Esophagus muscularis mucosa (tissue), 4 donors: Measurements from ENCODE around the gene SPEF1. TPM values are rescaled to one million over a fixed set of nuclear protein-coding genes. Genes with fewer than 3 reads are reported as not detected.
A peak's percentile ranks its signal among the peaks of the same experiment; 100 is the strongest.

Source experiments
- DNase-seq: peaks from one replicate; pipeline ENCODE4 v3.0.0-alpha.2; 2017; ENCODE audit errors: extremely low spot score
- H3K27ac ChIP-seq, 4 donors: fragments of 200-600 bp; sonication (generic); replicated peaks in 1 of 4; 1 replicate in 3 of 4; 2 replicates in 1 of 4; pipeline ENCODE4 v1.5.1; 2016 to 2019; ENCODE audit warnings: mild to moderate bottlenecking in 1 of 4
- H3K27me3 ChIP-seq, 4 donors: fragments of 200-600 bp; sonication (generic); one replicate each; pipeline versions ENCODE4 v1.5.1 to v1.6.0; 2016 to 2019
- H3K36me3 ChIP-seq, 4 donors: fragments of 200-600 bp; sonication (generic); one replicate each; pipeline ENCODE4 v1.5.1; 2016 to 2019
- H3K4me1 ChIP-seq, 4 donors: fragments of 200-600 bp; sonication (generic); one replicate each; pipeline ENCODE4 v1.5.1; 2016 to 2019
- H3K4me3 ChIP-seq, 4 donors: fragments of 200-600 bp; sonication (generic); 1 replicate in 2 of 4; 2 replicates in 2 of 4; pipeline ENCODE4 v1.5.1; 2016 to 2019; ENCODE audit warnings: mild to moderate bottlenecking in 4 of 4, moderate library complexity in 1 of 4
- H3K9me3 ChIP-seq, 4 donors: fragments of 200-600 bp; sonication (generic); 1 replicate in 3 of 4; 2 replicates in 1 of 4; pipeline ENCODE4 v1.5.1; 2016 to 2019
- CTCF ChIP-seq, 3 experiments: fragments of 200-600 bp in 2 of 3; fragments of 450-650 bp in 1 of 3; sonication (generic) in 2 of 3; IDR thresholded peaks; one replicate each; pipeline ENCODE4 v1.5.1; 2017 to 2019; ENCODE audit warnings: antibody characterized with exemption in 3 of 3, mild to moderate bottlenecking in 2 of 3, moderate library complexity in 1 of 3
- EP300 ChIP-seq: sonication (generic); formaldehyde crosslinking; IDR thresholded peaks from one replicate; pipeline ENCODE4 v1.6.1; 2017; ENCODE audit warnings: antibody characterized with exemption
- POLR2A ChIP-seq: fragments of 450-650 bp; IDR thresholded peaks from one replicate; pipeline ENCODE4 v1.6.1; 2017; ENCODE audit warnings: antibody characterized with exemption, moderate library complexity, mild to moderate bottlenecking, low read depth
- POLR2AphosphoS5 ChIP-seq, 2 donors: sonication (generic); formaldehyde crosslinking; IDR thresholded peaks; one replicate each; pipeline ENCODE4 v1.6.1; 2017; ENCODE audit warnings: antibody characterized with exemption in 2 of 2
- WGBS: methylation state at CpG from one replicate; pipeline ENCODE4 v1.1.5; 2018; 5-methylcytosine and 5-hydroxymethylcytosine counted together
- intact Hi-C: fragments of 100-400 bp; cut with DNase I; formaldehyde crosslinking; loops from one replicate; pipeline ENCODE4 v1.15.1; 2023
- total RNA-seq, 4 donors: library from RNA; depleted of rRNA; stranded (reverse); fragments of >200 nt; gene quantifications; one replicate each; pipeline versions ENCODE4 v1.1.0 to v1.2.1, GENCODE V29; 2016

Gene SPEF1
- total RNA-seq, 4 donors from 2014 or later: 0.50 TPM; not detected in 3

GRCh38 chr20:3730803-3731672 is 50.2 kb downstream of the SPEF1 start:
- Histone ChIP-seq H3K36me3 (peaks cover 0 to 5% (median 0%) of the 10 kb centered on the region in 4 donors), H3K27me3 (peaks cover 0 to 58% (median 3%) of the 10 kb centered on the region in 4 donors)
- WGBS: 90% methylated on average over 12 of the region's 12 CpGs

GRCh38 chr20:3729811-3730540 is 51.3 kb downstream of the SPEF1 start:
- no peaks in the 10 kb centered on the region for H3K36me3 ChIP-seq
- WGBS: 80% methylated on average over 4 of the region's 8 CpGs
- peak overlapping the region in 1 of 4 donors; percentile 30 for H3K27ac ChIP-seq
- peaks cover 0 to 58% (median 3%) of the 10 kb centered on the region in 4 donors for H3K27me3 ChIP-seq
- DNase-seq: no peak
- H3K9me3 ChIP-seq: no peaks in the 10 kb centered on the region
- intact Hi-C loops: no loop called here
- TF ChIP-seq POLR2AphosphoS5 (IDR thresholded peaks at IDR 0.05) (no peak), CTCF (IDR thresholded peaks at IDR 0.05) (no peak), EP300 (no peak), POLR2A (no peak)
- H3K4me3 ChIP-seq: no peak overlapping the region
- peaks cover 44 to 56% (median 47%) of the 10 kb centered on the region in 4 donors for H3K4me1 ChIP-seq

More at GRCh38 chr20:3730803-3731672, 50.2 kb downstream of the SPEF1 start:
- H3K9me3 ChIP-seq: no peaks in the 10 kb centered on the region
- peak overlapping the region in 1 of 4 donors; percentile 30 for H3K27ac ChIP-seq
- peaks cover 48 to 56% (median 55%) of the 10 kb centered on the region in 4 donors for H3K4me1 ChIP-seq
- intact Hi-C loops: no loop called here
- H3K4me3 ChIP-seq: no peak overlapping the region
- TF ChIP-seq POLR2A (no peak), CTCF (IDR thresholded peaks at IDR 0.05) (no peak), EP300 (no peak), POLR2AphosphoS5 (IDR thresholded peaks at IDR 0.05) (no peak)
- no peak for DNase-seq

- intact Hi-C loops: no loop called here
- 90% methylated on average over 5 of the region's 6 CpGs for WGBS
- H3K36me3 ChIP-seq: no peaks in the 10 kb centered on the region
- H3K27ac ChIP-seq: no peak overlapping the region
- H3K4me1 ChIP-seq: peaks cover 40 to 53% (median 44%) of the 10 kb centered on the region in 4 donors
- peaks cover 0 to 58% (median 3%) of the 10 kb centered on the region in 4 donors for H3K27me3 ChIP-seq
- DNase-seq: no peak
- TF ChIP-seq CTCF (IDR thresholded peaks at IDR 0.05): no peak
- TF ChIP-seq EP300: no peak
- TF ChIP-seq POLR2AphosphoS5 (IDR thresholded peaks at IDR 0.05): no peak
- no peak for TF ChIP-seq POLR2A
- no peaks in the 10 kb centered on the region for H3K9me3 ChIP-seq
- H3K4me3 ChIP-seq: no peak overlapping the region
Measured at GRCh38 chr20:3729378-3729777, 51.9 kb downstream of the SPEF1 start.

DNA sequence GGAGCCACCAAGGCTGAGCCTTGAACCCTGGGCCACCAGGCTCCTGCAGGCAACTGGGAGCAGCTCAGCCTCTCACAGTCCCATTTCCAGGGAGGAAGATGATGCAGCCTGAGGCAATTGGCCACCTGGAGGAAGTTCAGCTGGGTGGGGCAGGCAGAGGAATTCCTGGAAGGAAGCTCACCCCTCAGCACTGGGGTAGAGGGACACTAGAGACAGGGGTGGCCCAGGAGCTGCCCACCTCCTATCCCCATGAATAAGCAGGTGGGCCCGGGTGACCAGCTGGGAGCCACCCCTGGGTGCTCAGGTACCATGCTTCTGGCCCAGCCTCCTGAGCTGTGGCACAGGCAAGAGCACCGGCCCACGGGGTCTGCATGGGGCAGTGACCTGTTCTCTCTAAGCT is 52.4 kb downstream of the SPEF1 start:
- DNase-seq: no peak
- intact Hi-C loops: no loop called here
- peaks cover 35 to 48% (median 40%) of the 10 kb centered on the region in 4 donors for H3K4me1 ChIP-seq
- no peak overlapping the region for H3K4me3 ChIP-seq
- peaks cover 0 to 56% (median 3%) of the 10 kb centered on the region in 4 donors for H3K27me3 ChIP-seq
- H3K36me3 ChIP-seq: no peaks in the 10 kb centered on the region
- no peak overlapping the region for H3K27ac ChIP-seq
- no peaks in the 10 kb centered on the region for H3K9me3 ChIP-seq
- WGBS: 90% methylated on average over 2 of the region's 3 CpGs
- no peak for TF ChIP-seq POLR2AphosphoS5 (IDR thresholded peaks at IDR 0.05)
- TF ChIP-seq POLR2A: no peak
- no peak for TF ChIP-seq CTCF (IDR thresholded peaks at IDR 0.05)
- no peak for TF ChIP-seq EP300
